ENCODE results near the gene SRCIN1.

The SRCIN1 gene

DNA sequence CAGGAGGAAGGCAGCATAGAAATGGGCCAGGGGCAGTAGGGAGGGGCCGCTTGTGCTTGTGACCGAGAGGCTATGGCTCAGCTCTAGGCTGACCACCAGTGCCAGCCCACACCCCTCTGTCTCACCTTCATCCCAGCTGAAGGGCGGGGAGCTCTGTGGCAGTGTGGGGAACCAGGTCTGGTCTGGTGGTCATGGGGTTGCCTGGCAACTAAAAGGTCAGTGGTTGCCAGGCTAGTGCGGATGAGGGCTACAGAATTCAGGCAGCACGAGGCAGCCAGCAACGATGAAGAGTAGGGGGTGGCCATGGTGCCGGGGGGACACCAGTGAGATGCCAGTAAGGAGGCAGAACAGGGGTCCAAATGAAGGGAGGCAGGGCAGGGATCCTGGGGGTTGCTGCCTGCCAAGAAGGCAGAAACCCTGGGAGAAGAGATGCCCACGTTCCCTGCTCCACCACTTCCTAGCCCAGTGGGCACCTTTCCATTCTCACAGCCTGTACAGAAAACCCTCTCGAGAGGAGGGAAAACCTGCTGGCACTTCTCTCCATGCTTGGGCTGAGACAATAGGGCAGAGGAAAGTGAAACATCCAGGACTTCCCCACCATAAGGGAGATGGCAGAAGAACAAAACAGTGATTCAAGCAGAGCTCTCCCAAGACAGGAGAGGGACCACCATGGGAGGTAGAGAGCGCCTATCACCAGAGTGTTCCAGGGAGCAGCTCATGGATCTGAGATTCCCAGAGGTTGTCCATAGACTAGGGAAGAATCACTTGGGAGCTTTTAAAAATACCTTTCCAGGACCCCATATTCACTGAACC lies 39.7 kb downstream of the SRCIN1 start:
- no peak for DNase-seq (ENCODE audit: insufficient read length, low spot score)
- FAIRE-seq, result no peak
- TF ChIP-seq CTCF (IDR thresholded peaks at IDR 0.05; ENCODE audit: insufficient read depth, missing control alignments), result no peak

GRCh38 chr17:38564869-38565268 lies 40.9 kb downstream of the SRCIN1 start:
- TF ChIP-seq CTCF (IDR thresholded peaks at IDR 0.05; ENCODE audit: insufficient read depth, missing control alignments), result no peak
- DNase-seq (ENCODE audit: insufficient read length, low spot score) (no peak), FAIRE-seq (no peak)

DNA sequence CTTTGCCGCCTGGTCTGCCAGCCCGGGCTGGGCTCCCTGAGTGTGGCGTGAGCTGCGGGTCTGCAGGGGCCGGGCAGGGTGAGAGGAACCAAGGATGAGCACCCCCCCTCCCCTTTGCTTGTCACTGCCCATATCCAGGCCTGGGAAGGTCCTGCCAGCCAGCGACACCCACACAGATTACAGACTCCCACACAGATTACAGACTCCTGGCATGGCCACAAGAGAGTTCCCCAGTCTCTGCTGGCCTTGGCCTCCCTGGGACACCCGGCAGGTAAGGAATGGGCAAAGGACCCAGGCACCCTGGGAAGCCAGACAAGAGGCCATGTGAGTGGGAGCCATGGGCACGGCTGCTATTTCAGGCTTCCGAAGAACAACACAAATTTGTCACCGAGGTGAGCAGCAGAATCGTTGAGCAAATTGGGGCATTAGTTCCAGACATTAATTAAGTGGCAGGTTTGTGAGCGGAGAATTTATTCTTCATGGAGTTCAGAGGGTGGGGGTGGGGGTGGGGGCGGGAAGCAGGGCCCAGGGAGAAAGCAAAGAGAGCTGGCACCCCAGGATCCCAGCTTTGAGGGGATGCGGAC lies 41.4 kb downstream of the SRCIN1 start:
- no peak for FAIRE-seq
- no peak for TF ChIP-seq CTCF (IDR thresholded peaks at IDR 0.05; ENCODE audit: insufficient read depth, missing control alignments)
- DNase-seq (ENCODE audit: insufficient read length, low spot score), result no peak

- FAIRE-seq (no peak), DNase-seq (ENCODE audit: insufficient read length, low spot score) (no peak)
- no peak for TF ChIP-seq CTCF (IDR thresholded peaks at IDR 0.05; ENCODE audit: insufficient read depth, missing control alignments)
Observed at GRCh38 chr17:38563362-38564253, 42.1 kb downstream of the SRCIN1 start.

DNA sequence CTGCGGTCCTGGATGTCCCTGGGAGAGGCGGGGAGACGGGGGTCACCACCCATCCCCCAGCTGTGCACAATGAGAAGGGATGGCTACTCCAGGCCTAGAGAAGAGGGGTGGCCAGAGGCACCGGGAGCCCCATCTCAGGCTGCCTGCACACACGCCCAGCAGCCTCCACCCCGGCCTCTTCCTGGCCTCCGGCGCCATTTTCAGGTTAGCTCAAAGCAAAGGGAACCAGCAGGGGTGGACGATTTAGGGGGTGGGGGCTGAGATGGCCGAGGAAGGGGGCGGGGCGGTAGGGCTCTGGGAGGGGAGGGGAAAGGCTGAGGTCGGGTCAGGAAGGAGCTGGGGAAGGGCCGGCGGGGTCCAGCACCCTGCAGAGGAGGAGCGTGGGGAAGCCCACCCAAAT lies 42.8 kb downstream of the SRCIN1 start:
- FAIRE-seq (no peak), DNase-seq (ENCODE audit: insufficient read length, low spot score) (no peak)
- no peak for TF ChIP-seq CTCF (IDR thresholded peaks at IDR 0.05; ENCODE audit: insufficient read depth, missing control alignments)

GRCh38 chr17:38562215-38562569 lies 43.6 kb downstream of the SRCIN1 start:
- TF ChIP-seq CTCF (IDR thresholded peaks at IDR 0.05; ENCODE audit: insufficient read depth, missing control alignments), result no peak
- FAIRE-seq (no peak), DNase-seq (ENCODE audit: insufficient read length, low spot score) (no peak)
